HL-60 (cell line): Measurements from ENCODE around the gene SLC14A1.

Source experiments
- CTCF ChIP-seq: IDR thresholded peaks from one replicate; pipeline ENCODE4 v1.5.1; 2011; ENCODE audit warnings: low read length, control low read depth, inconsistent platforms; ENCODE audit not compliant: insufficient read depth
- POLR2AphosphoS5 ChIP-seq: IDR thresholded peaks from 2 replicates; pipeline ENCODE4 v1.6.1; 2012; ENCODE audit warnings: low read depth
- TF ChIP-seq, protein P1 (sequence below): IDR thresholded peaks from 2 replicates; pipeline ENCODE4 v1.6.1; 2012; ENCODE audit warnings: low read depth; ENCODE audit not compliant: insufficient replicate concordance

- TF ChIP-seq CTCF = no peak
- TF ChIP-seq POLR2AphosphoS5 = no peak
- TF ChIP-seq, protein P1, sequence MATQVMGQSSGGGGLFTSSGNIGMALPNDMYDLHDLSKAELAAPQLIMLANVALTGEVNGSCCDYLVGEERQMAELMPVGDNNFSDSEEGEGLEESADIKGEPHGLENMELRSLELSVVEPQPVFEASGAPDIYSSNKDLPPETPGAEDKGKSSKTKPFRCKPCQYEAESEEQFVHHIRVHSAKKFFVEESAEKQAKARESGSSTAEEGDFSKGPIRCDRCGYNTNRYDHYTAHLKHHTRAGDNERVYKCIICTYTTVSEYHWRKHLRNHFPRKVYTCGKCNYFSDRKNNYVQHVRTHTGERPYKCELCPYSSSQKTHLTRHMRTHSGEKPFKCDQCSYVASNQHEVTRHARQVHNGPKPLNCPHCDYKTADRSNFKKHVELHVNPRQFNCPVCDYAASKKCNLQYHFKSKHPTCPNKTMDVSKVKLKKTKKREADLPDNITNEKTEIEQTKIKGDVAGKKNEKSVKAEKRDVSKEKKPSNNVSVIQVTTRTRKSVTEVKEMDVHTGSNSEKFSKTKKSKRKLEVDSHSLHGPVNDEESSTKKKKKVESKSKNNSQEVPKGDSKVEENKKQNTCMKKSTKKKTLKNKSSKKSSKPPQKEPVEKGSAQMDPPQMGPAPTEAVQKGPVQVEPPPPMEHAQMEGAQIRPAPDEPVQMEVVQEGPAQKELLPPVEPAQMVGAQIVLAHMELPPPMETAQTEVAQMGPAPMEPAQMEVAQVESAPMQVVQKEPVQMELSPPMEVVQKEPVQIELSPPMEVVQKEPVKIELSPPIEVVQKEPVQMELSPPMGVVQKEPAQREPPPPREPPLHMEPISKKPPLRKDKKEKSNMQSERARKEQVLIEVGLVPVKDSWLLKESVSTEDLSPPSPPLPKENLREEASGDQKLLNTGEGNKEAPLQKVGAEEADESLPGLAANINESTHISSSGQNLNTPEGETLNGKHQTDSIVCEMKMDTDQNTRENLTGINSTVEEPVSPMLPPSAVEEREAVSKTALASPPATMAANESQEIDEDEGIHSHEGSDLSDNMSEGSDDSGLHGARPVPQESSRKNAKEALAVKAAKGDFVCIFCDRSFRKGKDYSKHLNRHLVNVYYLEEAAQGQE = no peak
Observed at GRCh38 chr18:45753286-45753685, 29.3 kb downstream of the SLC14A1 start.
